ENCODE results near the gene GSTCD. TPM values are rescaled to one million over a fixed set of nuclear protein-coding genes. Genes with fewer than 3 reads are reported as not detected.

GSTCD gene
- total RNA-seq, 1 experiment from 2014 or later, result 21.7 TPM

- TF ChIP-seq E2F4 (CRISPR knock-in tag; IDR thresholded peaks at IDR 0.05; ENCODE audit: borderline replicate concordance, low read depth), result no peak
- TF ChIP-seq JAZF1 (CRISPR knock-in tag; IDR thresholded peaks at IDR 0.05), result no peak
Observed at GRCh38 chr4:105808750-105809041, 100.1 kb downstream of the GSTCD start (continued).

GRCh38 chr4:105815701-105816100 is 107.1 kb downstream of the GSTCD start:
- TF ChIP-seq, protein P1, sequence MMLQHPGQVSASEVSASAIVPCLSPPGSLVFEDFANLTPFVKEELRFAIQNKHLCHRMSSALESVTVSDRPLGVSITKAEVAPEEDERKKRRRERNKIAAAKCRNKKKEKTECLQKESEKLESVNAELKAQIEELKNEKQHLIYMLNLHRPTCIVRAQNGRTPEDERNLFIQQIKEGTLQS (CRISPR knock-in tag; conservative IDR thresholded peaks at IDR 0.05), result no peak
- TF ChIP-seq PRRX2 (CRISPR knock-in tag; IDR thresholded peaks at IDR 0.05) (no peak), ZNF219 (CRISPR knock-in tag; IDR thresholded peaks at IDR 0.05; ENCODE audit: borderline replicate concordance) (no peak), NR3C1 (CRISPR knock-in tag; conservative IDR thresholded peaks at IDR 0.05; ENCODE audit: low read depth) (no peak), NR2C2 (CRISPR knock-in tag; IDR thresholded peaks at IDR 0.05) (no peak), AFF4 (CRISPR knock-in tag; IDR thresholded peaks at IDR 0.05; ENCODE audit: borderline replicate concordance) (no peak), ZBTB21 (CRISPR knock-in tag; IDR thresholded peaks at IDR 0.05; ENCODE audit: borderline replicate concordance) (no peak), TEAD1 (CRISPR knock-in tag; IDR thresholded peaks at IDR 0.05) (no peak), GABPB1 (CRISPR knock-in tag; IDR thresholded peaks at IDR 0.05) (no peak), NR1H2 (CRISPR knock-in tag; IDR thresholded peaks at IDR 0.05) (no peak), SMAD3 (CRISPR knock-in tag; IDR thresholded peaks at IDR 0.05; ENCODE audit: borderline replicate concordance) (no peak), ZNF121 (CRISPR knock-in tag; IDR thresholded peaks at IDR 0.05) (no peak), IRF2 (CRISPR knock-in tag; IDR thresholded peaks at IDR 0.05; ENCODE audit: borderline replicate concordance, low read depth) (no peak), TP53 (CRISPR knock-in tag; IDR thresholded peaks at IDR 0.05) (no peak), AR (CRISPR knock-in tag; IDR thresholded peaks at IDR 0.05) (no peak), NFYB (CRISPR knock-in tag; conservative IDR thresholded peaks at IDR 0.05; ENCODE audit: low read depth) (no peak)
- TF ChIP-seq, protein P2, sequence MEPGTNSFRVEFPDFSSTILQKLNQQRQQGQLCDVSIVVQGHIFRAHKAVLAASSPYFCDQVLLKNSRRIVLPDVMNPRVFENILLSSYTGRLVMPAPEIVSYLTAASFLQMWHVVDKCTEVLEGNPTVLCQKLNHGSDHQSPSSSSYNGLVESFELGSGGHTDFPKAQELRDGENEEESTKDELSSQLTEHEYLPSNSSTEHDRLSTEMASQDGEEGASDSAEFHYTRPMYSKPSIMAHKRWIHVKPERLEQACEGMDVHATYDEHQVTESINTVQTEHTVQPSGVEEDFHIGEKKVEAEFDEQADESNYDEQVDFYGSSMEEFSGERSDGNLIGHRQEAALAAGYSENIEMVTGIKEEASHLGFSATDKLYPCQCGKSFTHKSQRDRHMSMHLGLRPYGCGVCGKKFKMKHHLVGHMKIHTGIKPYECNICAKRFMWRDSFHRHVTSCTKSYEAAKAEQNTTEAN (CRISPR knock-in tag; IDR thresholded peaks at IDR 0.05), result no peak
- TF ChIP-seq, protein P3, sequence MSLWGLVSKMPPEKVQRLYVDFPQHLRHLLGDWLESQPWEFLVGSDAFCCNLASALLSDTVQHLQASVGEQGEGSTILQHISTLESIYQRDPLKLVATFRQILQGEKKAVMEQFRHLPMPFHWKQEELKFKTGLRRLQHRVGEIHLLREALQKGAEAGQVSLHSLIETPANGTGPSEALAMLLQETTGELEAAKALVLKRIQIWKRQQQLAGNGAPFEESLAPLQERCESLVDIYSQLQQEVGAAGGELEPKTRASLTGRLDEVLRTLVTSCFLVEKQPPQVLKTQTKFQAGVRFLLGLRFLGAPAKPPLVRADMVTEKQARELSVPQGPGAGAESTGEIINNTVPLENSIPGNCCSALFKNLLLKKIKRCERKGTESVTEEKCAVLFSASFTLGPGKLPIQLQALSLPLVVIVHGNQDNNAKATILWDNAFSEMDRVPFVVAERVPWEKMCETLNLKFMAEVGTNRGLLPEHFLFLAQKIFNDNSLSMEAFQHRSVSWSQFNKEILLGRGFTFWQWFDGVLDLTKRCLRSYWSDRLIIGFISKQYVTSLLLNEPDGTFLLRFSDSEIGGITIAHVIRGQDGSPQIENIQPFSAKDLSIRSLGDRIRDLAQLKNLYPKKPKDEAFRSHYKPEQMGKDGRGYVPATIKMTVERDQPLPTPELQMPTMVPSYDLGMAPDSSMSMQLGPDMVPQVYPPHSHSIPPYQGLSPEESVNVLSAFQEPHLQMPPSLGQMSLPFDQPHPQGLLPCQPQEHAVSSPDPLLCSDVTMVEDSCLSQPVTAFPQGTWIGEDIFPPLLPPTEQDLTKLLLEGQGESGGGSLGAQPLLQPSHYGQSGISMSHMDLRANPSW (CRISPR knock-in tag; conservative IDR thresholded peaks at IDR 0.05; ENCODE audit: low read depth), result no peak
- ATAC-seq (no peak), DNase-seq (ENCODE audit: low spot score) (no peak)
- H3K27ac Mint-ChIP-seq, result no peak overlapping the region
- peaks cover 9% of the 10 kb centered on the region; the same call in 1 of the 2 replicates for H3K36me3 Mint-ChIP-seq
- H3K9me3 Mint-ChIP-seq, result peaks cover 10% of the 10 kb centered on the region
- POLR2A ChIA-PET, result no interaction called here
- H3K4me3 Mint-ChIP-seq, result no peak overlapping the region
- no peaks in the 10 kb centered on the region for H3K27me3 Mint-ChIP-seq (ENCODE audit: low read depth)
- CTCF ChIA-PET, result no interaction called here
- H3K4me1 Mint-ChIP-seq, result peaks cover 7% of the 10 kb centered on the region

All from WTC11 (cell line).